CD14-positive monocyte (primary cell): ENCODE measurements around the gene CLDN19. TPM values are rescaled to one million over a fixed set of nuclear protein-coding genes. Genes with fewer than 3 reads are reported as not detected.

Experiments used
- DNase-seq, 3 donors: peaks; one replicate each; pipeline ENCODE4 v3.0.0-alpha.2; 2011 to 2022
- H2AFZ ChIP-seq: 2 replicates; pipeline ENCODE4 v1.6.0; 2012; ENCODE audit warnings: mild to moderate bottlenecking, low read depth, low read length, inconsistent platforms; ENCODE audit not compliant: insufficient read depth, poor library complexity, severe bottlenecking
- H3K27ac ChIP-seq, 2 donors: 1 replicate in 1 of 2; 2 replicates in 1 of 2; pipeline ENCODE4 v1.5.1; 2012 to 2013; ENCODE audit warnings: low read length in 2 of 2, control low read depth in 1 of 2, inconsistent platforms in 1 of 2, low read depth in 1 of 2, mild to moderate bottlenecking in 1 of 2
- H3K27me3 ChIP-seq, 2 donors: one replicate each; pipeline versions ENCODE4 v1.6.0 to v1.6.1; 2011 to 2013; ENCODE audit warnings: low read length in 2 of 2; ENCODE audit not compliant: control insufficient read depth in 2 of 2, insufficient read depth in 2 of 2
- H3K36me3 ChIP-seq, 2 donors: replicated peaks in 1 of 2; 1 replicate in 1 of 2; 2 replicates in 1 of 2; pipeline versions ENCODE4 v1.5.1 to v1.6.1; 2012 to 2013; ENCODE audit warnings: low read length in 2 of 2, control low read depth in 1 of 2, inconsistent platforms in 1 of 2, mild to moderate bottlenecking in 1 of 2; ENCODE audit not compliant: insufficient read depth in 2 of 2, control insufficient read depth in 1 of 2
- H3K4me1 ChIP-seq, 2 donors: 1 replicate in 1 of 2; 2 replicates in 1 of 2; pipeline versions ENCODE4 v1.5.1 to v1.6.1; 2012 to 2013; ENCODE audit warnings: low read length in 2 of 2, control low read depth in 1 of 2, inconsistent platforms in 1 of 2, mild to moderate bottlenecking in 1 of 2, moderate library complexity in 1 of 2; ENCODE audit not compliant: insufficient read depth in 2 of 2, control insufficient read depth in 1 of 2
- H3K4me2 ChIP-seq: replicated peaks from 2 replicates; pipeline ENCODE3; 2012; ENCODE audit warnings: low read length, moderate library complexity, mild to moderate bottlenecking; ENCODE audit not compliant: poor library complexity, severe bottlenecking; ENCODE audit errors: extremely low read depth
- H3K4me3 ChIP-seq, 3 experiments: fragments of 200-600 bp in 1 of 3; sonication (generic) in 1 of 3; replicated peaks in 1 of 3; 1 replicate in 2 of 3; 2 replicates in 1 of 3; pipeline ENCODE4 v1.5.1; 2011 to 2013; ENCODE audit warnings: low read length in 3 of 3, mild to moderate bottlenecking in 3 of 3, control low read depth in 2 of 3, low read depth in 2 of 3, inconsistent platforms in 1 of 3, moderate library complexity in 1 of 3
- H3K79me2 ChIP-seq: 2 replicates; pipeline ENCODE4 v1.6.0; 2012; ENCODE audit warnings: mild to moderate bottlenecking, control low read depth, inconsistent platforms, low read length, moderate library complexity; ENCODE audit not compliant: insufficient read depth
- H3K9ac ChIP-seq: 2 replicates; pipeline ENCODE4 v1.6.0; 2017; ENCODE audit warnings: low read length, mild to moderate bottlenecking; ENCODE audit not compliant: insufficient read depth, poor library complexity, severe bottlenecking
- H3K9me3 ChIP-seq, 2 donors: replicated peaks in 1 of 2; 1 replicate in 1 of 2; 2 replicates in 1 of 2; pipeline versions ENCODE4 v1.5.1 to v1.6.1; 2012 to 2013; ENCODE audit warnings: low read length in 2 of 2, control low read depth in 1 of 2; ENCODE audit not compliant: control insufficient read depth in 1 of 2, insufficient read depth in 1 of 2
- H4K20me1 ChIP-seq: 2 replicates; pipeline ENCODE4 v1.6.0; 2012; ENCODE audit warnings: mild to moderate bottlenecking, low read length, control low read depth, moderate library complexity; ENCODE audit not compliant: insufficient read depth
- H3K27ac Mint-ChIP-seq, 7 donors: one replicate each; pipeline ENCODE4 v1.8.0; 2020; ENCODE audit warnings: mild to moderate bottlenecking in 7 of 7, mixed read lengths in 7 of 7, moderate library complexity in 6 of 7, inconsistent platforms in 2 of 7
- H3K27me3 Mint-ChIP-seq, 3 donors: one replicate each; pipeline ENCODE4 v1.8.0; 2021 to 2022; ENCODE audit warnings: low read depth in 3 of 3, mild to moderate bottlenecking in 3 of 3, mixed read lengths in 3 of 3, moderate library complexity in 3 of 3, inconsistent platforms in 1 of 3
- H3K36me3 Mint-ChIP-seq, 2 donors: one replicate each; pipeline ENCODE4 v1.8.0; 2020; ENCODE audit warnings: mixed read lengths in 2 of 2, inconsistent platforms in 1 of 2, mild to moderate bottlenecking in 1 of 2
- H3K4me1 Mint-ChIP-seq: one replicate; pipeline ENCODE4 v1.8.0; 2020; ENCODE audit warnings: mild to moderate bottlenecking, mixed read lengths
- H3K4me3 Mint-ChIP-seq, 2 donors: one replicate each; pipeline ENCODE4 v1.8.0; 2020; ENCODE audit warnings: mild to moderate bottlenecking in 2 of 2, mixed read lengths in 2 of 2, moderate library complexity in 1 of 2
- H3K9me3 Mint-ChIP-seq, 7 donors: one replicate each; pipeline ENCODE4 v1.8.0; 2020 to 2022; ENCODE audit warnings: mixed read lengths in 7 of 7, mild to moderate bottlenecking in 6 of 7, moderate library complexity in 6 of 7, inconsistent platforms in 2 of 7
- WGBS: methylation state at CpG from one replicate; pipeline ENCODE4 v1.1.5; 2013; ENCODE audit warnings: missing lambda C conversion rate; ENCODE audit not compliant: insufficient coverage; 5-methylcytosine and 5-hydroxymethylcytosine counted together
- intact Hi-C, 2 donors: fragments of 100-400 bp; cut with micrococcal nuclease; formaldehyde crosslinking; loops; one replicate each; pipeline versions ENCODE4 v1.15.0 to v1.15.1; 2023
- polyA plus RNA-seq, 3 donors: library from polyadenylated mRNA; depleted of rRNA in 1 of 3; unstranded in 2 of 3; stranded (reverse) in 1 of 3; fragments of 300-500 nt in 2 of 3; fragments of >200 nt in 1 of 3; fragmentation: Illumina TruSeq in 2 of 3; gene quantifications; 1 replicate in 2 of 3; 2 replicates in 1 of 3; pipeline ENCODE4 v1.2.3, GENCODE V29; 2012 to 2021
- TF ChIP-seq, protein P1 (sequence below): fragments of 200-600 bp; IDR thresholded peaks from one replicate; pipeline ENCODE4 v1.8.0; 2022; ENCODE audit warnings: antibody characterized with exemption, mild to moderate bottlenecking

CLDN19 gene
- polyA plus RNA-seq, 3 donors: not detected

DNA sequence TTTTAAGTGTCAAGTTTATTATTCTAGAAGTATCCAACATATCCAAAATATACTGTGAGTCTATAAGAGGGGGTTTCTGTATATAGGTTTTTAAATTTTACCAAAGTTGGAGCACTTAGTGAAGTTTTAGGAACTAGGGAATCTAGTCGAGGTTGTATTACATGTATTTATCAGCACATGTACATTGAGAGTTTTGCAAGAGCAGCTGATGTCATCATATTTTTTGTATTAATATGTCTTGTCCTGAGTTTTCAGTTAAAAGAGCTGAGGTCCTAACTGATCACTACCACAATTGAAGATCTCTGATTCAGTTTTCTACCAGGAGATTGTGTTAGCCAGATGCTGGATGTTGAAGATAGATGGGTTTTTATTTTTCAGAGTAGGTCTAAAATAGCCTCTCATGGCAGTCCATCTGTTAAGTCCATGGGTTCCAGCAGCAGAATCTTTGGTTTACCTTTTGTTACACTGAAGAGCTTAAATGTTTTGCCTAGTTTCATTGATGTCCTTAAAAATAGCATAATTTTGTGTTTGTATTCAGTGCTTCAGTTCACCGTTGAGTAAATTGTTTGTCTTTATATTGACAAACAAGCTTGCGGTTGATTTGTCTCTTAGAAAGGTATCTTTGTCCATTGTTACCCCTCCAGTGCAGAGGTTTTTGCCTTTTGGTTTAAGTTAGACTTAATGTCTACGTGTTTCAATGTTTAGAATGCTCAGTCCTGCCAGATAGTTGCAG, 41.8 kb downstream of the CLDN19 start:
- Histone ChIP-seq H2AFZ (no peak overlapping the region), H3K4me3 (no peak overlapping the region), H3K27ac (peak overlapping the region in 1 of 2 donors; percentile 20), H3K9ac (no peak overlapping the region), H3K4me2 (no peak overlapping the region), H4K20me1 (peaks cover 91% of the 10 kb centered on the region), H3K27me3 (no peaks in the 10 kb centered on the region), H3K4me1 (no peaks in the 10 kb centered on the region), H3K36me3 (peaks cover 93 to 100% of the 10 kb centered on the region in 2 donors), H3K79me2 (peaks cover 63% of the 10 kb centered on the region), H3K9me3 (no peaks in the 10 kb centered on the region)
- Mint-ChIP-seq H3K4me1 (no peaks in the 10 kb centered on the region), H3K27ac (peak overlapping the region in 2 of 7 donors; percentile 1 to 37), H3K9me3 (no peaks in the 10 kb centered on the region), H3K27me3 (no peaks in the 10 kb centered on the region), H3K36me3 (peaks cover 92 to 95% of the 10 kb centered on the region in 2 donors), H3K4me3 (no peak overlapping the region)
- TF ChIP-seq, protein P1, sequence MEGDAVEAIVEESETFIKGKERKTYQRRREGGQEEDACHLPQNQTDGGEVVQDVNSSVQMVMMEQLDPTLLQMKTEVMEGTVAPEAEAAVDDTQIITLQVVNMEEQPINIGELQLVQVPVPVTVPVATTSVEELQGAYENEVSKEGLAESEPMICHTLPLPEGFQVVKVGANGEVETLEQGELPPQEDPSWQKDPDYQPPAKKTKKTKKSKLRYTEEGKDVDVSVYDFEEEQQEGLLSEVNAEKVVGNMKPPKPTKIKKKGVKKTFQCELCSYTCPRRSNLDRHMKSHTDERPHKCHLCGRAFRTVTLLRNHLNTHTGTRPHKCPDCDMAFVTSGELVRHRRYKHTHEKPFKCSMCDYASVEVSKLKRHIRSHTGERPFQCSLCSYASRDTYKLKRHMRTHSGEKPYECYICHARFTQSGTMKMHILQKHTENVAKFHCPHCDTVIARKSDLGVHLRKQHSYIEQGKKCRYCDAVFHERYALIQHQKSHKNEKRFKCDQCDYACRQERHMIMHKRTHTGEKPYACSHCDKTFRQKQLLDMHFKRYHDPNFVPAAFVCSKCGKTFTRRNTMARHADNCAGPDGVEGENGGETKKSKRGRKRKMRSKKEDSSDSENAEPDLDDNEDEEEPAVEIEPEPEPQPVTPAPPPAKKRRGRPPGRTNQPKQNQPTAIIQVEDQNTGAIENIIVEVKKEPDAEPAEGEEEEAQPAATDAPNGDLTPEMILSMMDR: no peak
- intact Hi-C loops: no loop called here
- 100% methylated on average over 3 of the region's 4 CpGs for WGBS
- no peak for DNase-seq

DNA sequence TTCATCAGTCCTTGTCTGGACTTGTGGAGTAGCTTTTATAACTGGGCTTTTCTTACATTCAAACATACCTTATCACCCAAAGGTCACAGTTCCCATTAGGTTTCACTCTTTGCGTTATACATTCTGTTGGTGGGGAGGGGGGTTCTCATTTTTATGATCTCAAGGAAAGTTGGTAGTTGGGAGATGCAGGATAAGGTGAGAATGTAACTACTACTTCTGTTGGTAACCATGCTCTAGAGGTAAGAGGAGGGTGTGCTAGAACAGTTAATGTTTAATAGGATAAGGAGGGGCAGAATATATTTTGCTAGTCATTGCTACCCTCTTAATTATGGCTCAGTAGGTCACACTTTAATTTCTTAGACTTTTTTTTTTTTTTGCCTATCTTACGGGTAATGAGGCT, 47.1 kb downstream of the CLDN19 start:
- Mint-ChIP-seq H3K4me1 (peaks cover 24% of the 10 kb centered on the region), H3K27ac (peak overlapping the region in 1 of 7 donors; percentile 43), H3K36me3 (peaks cover 62 to 76% of the 10 kb centered on the region in 2 donors), H3K4me3 (no peak overlapping the region), H3K27me3 (no peaks in the 10 kb centered on the region), H3K9me3 (no peaks in the 10 kb centered on the region)
- no peak overlapping the region for H3K9ac ChIP-seq
- H3K4me2 ChIP-seq: no peak overlapping the region
- WGBS: no CpG with 5 or more reads among the region's 2 CpGs
- H3K4me1 ChIP-seq: no peaks in the 10 kb centered on the region
- H3K27me3 ChIP-seq: no peaks in the 10 kb centered on the region
- no peak for DNase-seq
- H3K27ac ChIP-seq: peak overlapping the region in 1 of 2 donors; percentile 12
- no peak overlapping the region for H2AFZ ChIP-seq
- no peaks in the 10 kb centered on the region for H3K9me3 ChIP-seq
- intact Hi-C loops: no loop called here
- H3K36me3 ChIP-seq: peaks cover 63 to 74% of the 10 kb centered on the region in 2 donors
- H4K20me1 ChIP-seq: peaks cover 100% of the 10 kb centered on the region
- TF ChIP-seq, protein P1: no peak
- no peak overlapping the region for H3K4me3 ChIP-seq
- H3K79me2 ChIP-seq: peaks cover 95% of the 10 kb centered on the region
